Islet of Langerhans (tissue), 1 donor: ENCODE results near the gene PITPNC1.
"Not testable (repeated sequence)": the region's sequence is repeated elsewhere in the genome, so short reads cannot be mapped to it uniquely, and the experiment has no call there.

ENCODE experiments used
- FAIRE-seq: peaks from one replicate; lab custom pipeline; 2011; peaks lifted over from hg19 to GRCh38; lab: Jason Lieb, UNC

The PITPNC1 gene

DNA sequence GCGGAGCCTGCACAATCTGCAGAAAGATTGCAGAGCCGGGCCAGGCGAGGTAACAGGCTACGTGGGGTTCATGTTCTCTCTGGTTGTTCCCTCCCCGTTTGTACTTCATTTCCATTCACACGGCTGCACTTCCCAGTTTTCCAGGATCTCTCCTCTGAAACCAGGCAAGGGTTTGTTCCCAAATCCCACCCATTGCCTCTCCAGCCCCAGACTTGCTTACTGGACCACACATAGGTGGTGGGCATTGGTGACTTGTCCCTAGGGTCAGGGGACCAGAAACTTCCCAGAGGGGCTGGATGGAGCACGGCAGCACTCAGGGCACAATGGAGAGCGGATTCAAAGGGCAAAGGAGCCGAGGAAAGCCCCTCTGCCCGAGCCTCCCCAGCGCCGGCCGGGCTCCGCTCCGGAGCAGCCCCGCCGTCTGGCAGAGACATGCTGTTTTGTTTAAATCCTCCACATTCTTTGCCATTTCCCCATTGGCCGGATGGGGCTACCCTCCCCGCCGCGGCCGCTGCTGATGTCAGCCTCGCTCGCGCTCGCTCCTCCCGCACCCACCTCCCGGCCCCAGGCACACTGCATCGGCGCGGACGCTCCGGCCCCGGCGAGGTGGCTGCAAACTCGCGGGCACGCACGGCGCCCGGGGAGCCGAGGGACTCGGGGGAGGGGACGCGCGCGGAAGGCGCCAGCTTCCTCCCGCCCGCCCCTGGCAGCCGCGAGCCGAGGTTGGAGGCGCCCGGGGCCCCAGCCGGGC is at the start of gene PITPNC1:
PITPNC1 (plus strand) TSS at position 545 of the 751 bp plus-strand sequence.
- no peak for FAIRE-seq

- no peak for FAIRE-seq
These were observed 49.1 kb upstream of the PITPNC1 start for GRCh38 chr17:67328026-67328425.

DNA sequence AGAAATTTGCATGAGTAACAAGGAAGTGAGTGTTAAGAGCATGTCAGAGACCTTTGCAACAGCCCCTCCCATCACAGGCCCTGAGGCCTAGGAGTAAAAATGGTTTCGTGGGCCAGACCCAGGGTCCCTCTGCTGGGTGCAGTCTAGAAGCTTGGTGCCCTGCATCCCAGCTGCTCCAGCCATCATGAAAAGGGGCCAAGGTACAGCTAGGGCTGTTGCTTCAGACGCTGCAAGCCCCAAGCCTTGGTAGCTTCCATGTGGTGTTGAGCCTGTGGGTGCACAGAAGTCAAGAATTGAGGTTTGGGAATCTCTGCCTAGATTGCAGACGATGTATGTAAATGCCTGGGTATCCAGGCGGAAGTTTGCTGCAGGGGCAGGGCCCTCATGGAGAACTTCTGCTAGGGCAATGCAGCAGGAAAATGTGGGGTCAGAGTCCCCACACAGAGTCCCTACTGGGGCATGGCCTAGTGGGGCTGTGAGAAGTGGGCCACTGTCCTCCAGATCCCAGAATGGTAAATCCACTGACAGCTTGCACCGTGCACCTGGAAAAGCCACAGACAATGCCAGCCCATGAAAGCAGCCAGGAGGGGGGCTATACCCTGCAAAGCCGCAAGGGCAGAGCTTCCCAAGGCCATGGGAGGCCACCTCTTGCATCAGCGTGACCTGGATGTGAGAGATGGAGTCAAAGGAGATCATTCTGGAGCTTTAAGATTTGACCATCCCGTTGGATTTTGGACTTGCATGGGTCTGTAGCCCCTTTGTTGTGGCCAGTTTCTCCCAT is 45.5 kb upstream of the PITPNC1 start:
- not testable (repeated sequence) for FAIRE-seq

- not testable (repeated sequence) for FAIRE-seq
These were observed 44.9 kb upstream of the PITPNC1 start for GRCh38 chr17:67332162-67332508.

- FAIRE-seq = no peak
These were observed 41.7 kb upstream of the PITPNC1 start for GRCh38 chr17:67335245-67335835.

DNA sequence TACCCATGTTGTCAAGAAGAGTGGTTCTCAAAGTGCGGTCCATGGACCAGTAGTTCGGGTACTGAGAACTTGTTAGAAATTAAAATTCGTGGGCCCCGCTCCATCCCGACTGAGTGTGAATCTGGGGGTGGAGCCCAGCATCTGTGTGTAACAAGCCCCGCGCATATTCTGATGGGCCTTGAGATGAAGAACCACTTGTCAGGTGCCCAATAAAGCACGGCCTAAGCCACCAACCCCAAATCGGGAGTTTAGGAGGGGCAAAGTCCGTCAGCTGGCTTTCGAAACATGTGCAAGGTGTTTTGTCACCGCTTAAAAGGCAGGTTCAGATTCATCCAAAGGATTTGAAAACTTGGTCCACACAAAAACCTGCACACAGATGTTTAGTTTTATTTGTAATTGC is 40.2 kb upstream of the PITPNC1 start:
- FAIRE-seq = no peak

GRCh38 chr17:67338353-67338752 is 38.7 kb upstream of the PITPNC1 start:
- not testable (repeated sequence) for FAIRE-seq

GRCh38 chr17:67343237-67343636 is 33.8 kb upstream of the PITPNC1 start:
- no peak for FAIRE-seq

DNA sequence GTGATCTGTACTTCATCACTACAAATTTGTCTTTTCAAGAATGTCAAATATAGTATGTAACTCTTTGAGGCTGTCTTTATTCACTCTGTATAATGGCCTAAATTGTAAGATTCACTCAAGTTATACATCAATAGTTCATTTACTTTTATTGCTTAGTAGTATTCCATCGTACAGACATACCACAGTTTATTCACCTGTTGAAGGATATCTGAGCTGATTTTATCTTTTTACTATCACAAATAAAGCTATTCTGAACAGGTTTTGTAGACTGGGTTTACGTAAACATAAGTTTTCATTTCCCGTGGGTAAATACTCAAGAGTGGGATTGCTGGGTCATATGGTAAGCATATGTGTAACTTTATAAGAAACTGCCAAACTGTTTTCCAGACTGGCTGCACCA is 29.3 kb upstream of the PITPNC1 start:
- no peak for FAIRE-seq

DNA sequence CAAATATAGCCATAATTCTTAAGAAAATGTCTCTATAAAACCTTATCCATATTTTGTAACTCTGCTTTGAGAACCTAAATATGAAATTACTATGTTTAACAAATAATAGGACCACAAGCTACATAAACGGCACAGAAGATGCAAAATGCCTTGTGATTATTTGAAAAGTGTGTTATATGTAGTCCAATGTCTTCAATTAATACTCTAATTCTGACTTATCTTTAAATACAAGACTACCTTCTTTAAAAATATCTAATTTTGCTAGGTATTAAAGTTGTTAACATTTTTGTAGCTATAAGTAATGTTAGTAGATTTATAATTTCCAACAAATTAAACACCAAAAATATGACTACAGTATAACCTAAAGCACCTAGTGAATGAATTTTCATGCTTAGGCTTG is 27.7 kb upstream of the PITPNC1 start:
- FAIRE-seq = peak; percentile 43

- no peak for FAIRE-seq
These were observed 23.9 kb upstream of the PITPNC1 start for GRCh38 chr17:67353161-67353560.

- FAIRE-seq = no peak
These were observed 23.0 kb upstream of the PITPNC1 start for GRCh38 chr17:67353929-67354574.

- FAIRE-seq = no peak
These were observed 18.5 kb upstream of the PITPNC1 start for GRCh38 chr17:67358612-67359011.

- no peak for FAIRE-seq
These were observed 16.9 kb upstream of the PITPNC1 start for GRCh38 chr17:67359960-67360791.

- no peak for FAIRE-seq
These were observed 16.2 kb upstream of the PITPNC1 start for GRCh38 chr17:67360880-67361279.

- no peak for FAIRE-seq
These were observed 14.9 kb upstream of the PITPNC1 start for GRCh38 chr17:67362173-67362572.

GRCh38 chr17:67364847-67365737 is 12.0 kb upstream of the PITPNC1 start:
- FAIRE-seq = no peak

- no peak for FAIRE-seq
These were observed 11.3 kb upstream of the PITPNC1 start for GRCh38 chr17:67365738-67366192.

- FAIRE-seq = no peak
These were observed 10.6 kb upstream of the PITPNC1 start, which contains the start of gene PSMD12 for GRCh38 chr17:67366193-67367157. Gene PSMD12, minus strand, starts transcription at chr17:67366577. Its CDS starts 58 bp downstream, at chr17:67366519.
